RWPE2 (cell line): Measurements from ENCODE around the gene PDE4D.

Experiments
- ATAC-seq: fragments of 200-7000 bp; cut with Tn5 transposase; 3 replicates; pipeline ENCODE4 v1.9.1; 2021; ENCODE audit warnings: low read depth
- DNase-seq: peaks from one replicate; pipeline ENCODE4 v3.0.0-alpha.2; 2020; ENCODE audit warnings: low spot score
- H3K27ac ChIP-seq: fragments of 450-650 bp; 2 replicates; pipeline ENCODE4 v1.5.1; 2017; ENCODE audit warnings: mild to moderate bottlenecking; ENCODE audit not compliant: poor library complexity, severe bottlenecking
- H3K27me3 ChIP-seq: fragments of 250-450 bp; sonication (Bioruptor Pico); 2 replicates; pipeline ENCODE4 v1.5.1; 2021; ENCODE audit warnings: mild to moderate bottlenecking, moderate library complexity; ENCODE audit not compliant: insufficient read depth, poor library complexity, severe bottlenecking
- H3K36me3 ChIP-seq: fragments of 250-450 bp; sonication (Bioruptor Pico); 2 replicates; pipeline ENCODE4 v1.5.1; 2020; ENCODE audit warnings: low read depth, mild to moderate bottlenecking, moderate library complexity
- H3K4me1 ChIP-seq: fragments of 250-450 bp; sonication (Bioruptor Pico); 2 replicates; pipeline ENCODE4 v1.5.1; 2021; ENCODE audit warnings: mild to moderate bottlenecking, moderate library complexity; ENCODE audit not compliant: insufficient read depth, poor library complexity, severe bottlenecking
- H3K4me3 ChIP-seq: fragments of 250-450 bp; sonication (Bioruptor Pico); 2 replicates; pipeline ENCODE4 v1.5.1; 2021; ENCODE audit warnings: mild to moderate bottlenecking, moderate library complexity; ENCODE audit not compliant: severe bottlenecking
- H3K9me3 ChIP-seq: fragments of 250-450 bp; sonication (Bioruptor Pico); 2 replicates; pipeline ENCODE4 v1.5.1; 2021; ENCODE audit warnings: mild to moderate bottlenecking, moderate library complexity; ENCODE audit not compliant: severe bottlenecking
- TF ChIP-seq, protein P1 (sequence below): fragments of 450-650 bp; IDR thresholded peaks from one replicate; pipeline ENCODE4 v1.5.1; 2017; ENCODE audit warnings: mild to moderate bottlenecking, moderate library complexity; ENCODE audit not compliant: poor library complexity, severe bottlenecking

PDE4D gene

DNA sequence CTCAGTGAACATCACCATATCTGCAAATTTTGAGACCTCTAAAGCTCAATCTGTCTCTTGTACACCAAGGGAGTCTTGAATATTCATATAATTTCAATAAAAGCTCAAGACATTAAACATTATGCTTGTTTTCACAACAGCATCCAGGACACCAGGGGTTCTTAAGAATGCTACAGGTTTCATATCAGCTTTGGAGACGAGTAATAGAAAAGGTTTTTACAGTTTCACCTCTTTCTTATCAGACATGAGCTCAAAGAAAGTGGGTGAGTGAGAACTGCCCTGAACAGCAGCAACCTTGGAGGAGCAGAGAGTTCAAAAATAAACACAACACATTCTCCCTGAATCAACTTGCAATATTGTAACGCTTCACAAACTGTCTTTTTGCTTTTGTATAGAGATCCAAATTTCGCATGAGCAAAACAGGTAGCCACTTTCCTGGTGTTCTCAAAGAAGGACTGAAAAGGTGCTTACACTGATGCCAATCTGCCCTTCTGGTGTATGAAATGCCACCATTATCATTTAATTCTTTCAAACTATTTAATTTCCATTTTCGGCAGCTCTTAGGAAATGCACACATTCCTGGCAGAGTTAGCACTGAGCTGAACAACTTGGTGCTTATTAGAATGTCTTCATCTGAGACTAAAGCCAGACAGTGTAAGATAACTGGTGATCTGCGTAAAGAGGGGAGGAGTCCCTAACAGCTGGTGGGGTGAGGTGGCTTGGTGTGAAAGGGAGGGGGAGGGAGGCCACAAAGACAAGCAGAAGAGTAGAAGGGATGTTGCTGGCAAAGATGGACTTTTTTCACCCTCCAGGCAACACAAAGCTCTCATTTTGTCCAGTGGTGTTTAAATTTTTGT, 535.3 kb downstream of the PDE4D start:
- TF ChIP-seq, protein P1, sequence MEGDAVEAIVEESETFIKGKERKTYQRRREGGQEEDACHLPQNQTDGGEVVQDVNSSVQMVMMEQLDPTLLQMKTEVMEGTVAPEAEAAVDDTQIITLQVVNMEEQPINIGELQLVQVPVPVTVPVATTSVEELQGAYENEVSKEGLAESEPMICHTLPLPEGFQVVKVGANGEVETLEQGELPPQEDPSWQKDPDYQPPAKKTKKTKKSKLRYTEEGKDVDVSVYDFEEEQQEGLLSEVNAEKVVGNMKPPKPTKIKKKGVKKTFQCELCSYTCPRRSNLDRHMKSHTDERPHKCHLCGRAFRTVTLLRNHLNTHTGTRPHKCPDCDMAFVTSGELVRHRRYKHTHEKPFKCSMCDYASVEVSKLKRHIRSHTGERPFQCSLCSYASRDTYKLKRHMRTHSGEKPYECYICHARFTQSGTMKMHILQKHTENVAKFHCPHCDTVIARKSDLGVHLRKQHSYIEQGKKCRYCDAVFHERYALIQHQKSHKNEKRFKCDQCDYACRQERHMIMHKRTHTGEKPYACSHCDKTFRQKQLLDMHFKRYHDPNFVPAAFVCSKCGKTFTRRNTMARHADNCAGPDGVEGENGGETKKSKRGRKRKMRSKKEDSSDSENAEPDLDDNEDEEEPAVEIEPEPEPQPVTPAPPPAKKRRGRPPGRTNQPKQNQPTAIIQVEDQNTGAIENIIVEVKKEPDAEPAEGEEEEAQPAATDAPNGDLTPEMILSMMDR: no peak
- DNase-seq (no peak), ATAC-seq (no peak)
- H3K4me1 ChIP-seq: peaks cover 7% of the 10 kb centered on the region
- no peaks in the 10 kb centered on the region for H3K9me3 ChIP-seq
- H3K4me3 ChIP-seq: no peak overlapping the region
- H3K36me3 ChIP-seq: no peaks in the 10 kb centered on the region
- no peaks in the 10 kb centered on the region for H3K27me3 ChIP-seq
- H3K27ac ChIP-seq: no peak overlapping the region

DNA sequence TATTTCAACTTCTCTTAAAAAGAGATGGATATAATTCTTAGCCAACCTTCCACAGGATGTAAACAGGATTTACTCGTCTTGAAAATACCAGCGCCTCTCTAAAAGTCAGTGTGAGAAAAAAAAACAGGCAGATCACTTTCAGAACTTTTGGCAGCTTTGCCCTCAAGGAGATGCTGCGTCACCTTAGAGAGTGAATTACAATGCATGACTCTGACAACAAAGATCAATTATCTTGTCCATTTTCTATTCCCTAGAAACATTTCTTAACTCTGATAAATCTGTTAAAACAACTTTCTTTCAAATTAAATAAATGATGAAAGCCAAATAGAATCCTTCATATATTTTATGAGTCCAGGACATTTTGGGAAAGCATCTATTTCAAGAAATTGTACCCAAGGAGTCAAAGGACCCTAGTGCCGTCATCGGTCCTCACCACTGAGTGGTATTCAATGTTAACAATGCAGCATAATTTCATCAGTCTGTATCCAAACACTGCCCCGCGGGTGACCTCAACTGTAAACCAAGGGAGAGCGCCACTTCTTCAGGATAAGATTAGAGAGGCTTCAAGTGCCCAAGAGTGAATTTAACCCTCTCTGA, 536.0 kb downstream of the PDE4D start:
- DNase-seq: no peak
- Histone ChIP-seq H3K27ac (no peak overlapping the region), H3K4me3 (no peak overlapping the region)

DNA sequence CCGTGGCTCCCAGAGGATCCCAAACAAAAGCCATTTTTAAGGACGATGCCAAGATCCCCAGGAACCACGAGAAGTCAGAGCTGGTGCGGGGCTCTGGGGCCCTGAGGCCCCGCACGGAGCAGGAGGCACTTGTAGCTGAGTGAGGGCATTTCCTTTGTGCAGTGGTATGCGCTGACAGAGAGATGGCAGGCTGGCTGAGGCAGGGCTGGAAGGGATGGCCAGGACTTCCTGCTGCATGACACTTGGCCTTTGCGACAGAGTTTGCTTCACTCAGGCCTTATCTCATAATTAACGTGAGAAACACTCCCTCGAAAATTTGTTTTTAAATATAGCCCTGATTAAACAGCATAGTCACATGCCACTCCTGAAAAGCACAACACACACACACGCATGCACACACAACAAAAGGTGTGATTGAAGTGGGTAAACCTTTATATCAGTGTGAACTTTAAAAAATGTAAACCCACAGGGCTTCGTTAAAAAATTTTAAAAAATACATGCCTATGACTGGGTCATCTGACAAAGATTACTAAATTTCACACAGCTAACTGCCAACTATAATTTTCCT, 536.6 kb downstream of the PDE4D start:
- H3K4me1 ChIP-seq: peaks cover 7% of the 10 kb centered on the region
- H3K27ac ChIP-seq: no peak overlapping the region
- no peaks in the 10 kb centered on the region for H3K27me3 ChIP-seq
- DNase-seq: no peak
- TF ChIP-seq, protein P1: no peak
- H3K4me3 ChIP-seq: no peak overlapping the region
- H3K9me3 ChIP-seq: no peaks in the 10 kb centered on the region
- no peaks in the 10 kb centered on the region for H3K36me3 ChIP-seq
- ATAC-seq: no peak

More for the DNA sequence above, 536.0 kb downstream of the PDE4D start:
- TF ChIP-seq, protein P1: no peak
- no peak for ATAC-seq
- Histone ChIP-seq H3K4me1 (peaks cover 7% of the 10 kb centered on the region), H3K27me3 (no peaks in the 10 kb centered on the region), H3K9me3 (no peaks in the 10 kb centered on the region), H3K36me3 (no peaks in the 10 kb centered on the region)

DNA sequence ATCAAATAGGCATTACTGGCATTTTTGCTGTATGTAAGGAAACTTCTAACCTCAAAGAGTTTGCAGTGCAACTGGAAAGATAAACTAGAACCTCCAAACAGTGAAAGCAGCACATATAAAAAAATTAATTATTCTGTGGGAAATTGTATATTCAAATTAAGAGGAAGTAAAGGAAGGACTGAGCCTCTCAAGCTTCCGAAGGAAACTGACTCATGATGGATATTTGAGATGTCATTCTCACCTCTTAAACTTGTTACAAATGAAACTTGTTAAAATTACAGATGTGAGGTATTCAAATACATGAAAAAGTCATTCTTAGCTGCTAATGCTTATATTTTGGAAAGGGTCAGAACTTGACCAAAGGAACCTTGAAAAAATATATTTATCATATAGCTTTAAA, 538.7 kb downstream of the PDE4D start:
- TF ChIP-seq, protein P1: no peak
- peaks cover 7% of the 10 kb centered on the region for H3K4me1 ChIP-seq
- H3K27ac ChIP-seq: no peak overlapping the region
- no peaks in the 10 kb centered on the region for H3K9me3 ChIP-seq
- H3K36me3 ChIP-seq: no peaks in the 10 kb centered on the region
- H3K4me3 ChIP-seq: no peak overlapping the region
- no peaks in the 10 kb centered on the region for H3K27me3 ChIP-seq
- ATAC-seq (no peak), DNase-seq (no peak)

DNA sequence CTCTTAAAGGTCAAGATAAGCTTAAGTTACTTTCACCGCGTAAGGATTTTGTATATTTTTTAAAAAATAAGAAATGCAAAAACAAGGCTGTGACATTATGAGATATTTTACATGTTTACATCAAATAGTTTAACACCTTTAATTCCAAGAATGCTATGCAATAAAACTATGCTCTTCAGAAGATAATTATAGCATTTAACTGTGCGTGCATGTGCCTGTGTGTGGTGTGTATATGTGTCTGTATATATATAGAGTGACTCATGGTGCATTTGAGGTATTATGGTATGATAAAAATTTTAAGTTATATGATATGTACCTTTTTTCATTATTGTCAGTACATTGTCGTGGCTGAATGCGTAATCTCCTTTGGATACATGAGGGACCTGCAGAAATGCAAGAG, 539.3 kb downstream of the PDE4D start:
- Histone ChIP-seq H3K27me3 (no peaks in the 10 kb centered on the region), H3K9me3 (no peaks in the 10 kb centered on the region), H3K36me3 (no peaks in the 10 kb centered on the region), H3K27ac (no peak overlapping the region), H3K4me3 (no peak overlapping the region), H3K4me1 (peaks cover 7% of the 10 kb centered on the region)
- ATAC-seq (no peak), DNase-seq (no peak)
- TF ChIP-seq, protein P1: no peak
